HL-60 (cell line): ENCODE measurements around the gene SLC38A10.

Experiments used
- DNase-seq, 2 experiments: peaks; one replicate each; pipeline ENCODE4 v3.0.0-alpha.2; 2010 to 2020; ENCODE audit warnings: low read depth in 1 of 2, low spot score in 1 of 2
- H3K27ac ChIP-seq: fragments of 250-450 bp; sonication (Bioruptor Pico); replicated peaks from 2 replicates; pipeline ENCODE4 v1.5.1; 2020; ENCODE audit warnings: mild to moderate bottlenecking, moderate library complexity
- H3K27me3 ChIP-seq: fragments of 250-450 bp; sonication (Bioruptor Pico); 2 replicates; pipeline ENCODE4 v1.5.1; 2021; ENCODE audit warnings: mild to moderate bottlenecking, moderate library complexity; ENCODE audit not compliant: insufficient read depth, poor library complexity, severe bottlenecking
- H3K4me3 ChIP-seq: replicated peaks from 2 replicates; pipeline ENCODE4 v1.5.1; 2011; ENCODE audit warnings: mild to moderate bottlenecking, control low read depth, low read length; ENCODE audit not compliant: insufficient read depth
- GABPA ChIP-seq: IDR thresholded peaks from 2 replicates; pipeline ENCODE4 v1.6.1; 2012; ENCODE audit warnings: low read depth
- POLR2AphosphoS5 ChIP-seq: IDR thresholded peaks from 2 replicates; pipeline ENCODE4 v1.6.1; 2012; ENCODE audit warnings: low read depth
- SPI1 ChIP-seq: IDR thresholded peaks from 2 replicates; pipeline ENCODE4 v1.6.1; 2012; ENCODE audit warnings: low read depth, mild to moderate bottlenecking, borderline replicate concordance
- TF ChIP-seq, protein P1 (sequence below): IDR thresholded peaks from 2 replicates; pipeline ENCODE4 v1.6.1; 2012; ENCODE audit warnings: low read depth; ENCODE audit not compliant: insufficient replicate concordance
- TF ChIP-seq, protein P2 (sequence below): IDR thresholded peaks from one replicate; pipeline ENCODE4 v1.5.1; 2011; ENCODE audit warnings: low read length, control low read depth, inconsistent platforms; ENCODE audit not compliant: insufficient read depth

The SLC38A10 gene

DNA sequence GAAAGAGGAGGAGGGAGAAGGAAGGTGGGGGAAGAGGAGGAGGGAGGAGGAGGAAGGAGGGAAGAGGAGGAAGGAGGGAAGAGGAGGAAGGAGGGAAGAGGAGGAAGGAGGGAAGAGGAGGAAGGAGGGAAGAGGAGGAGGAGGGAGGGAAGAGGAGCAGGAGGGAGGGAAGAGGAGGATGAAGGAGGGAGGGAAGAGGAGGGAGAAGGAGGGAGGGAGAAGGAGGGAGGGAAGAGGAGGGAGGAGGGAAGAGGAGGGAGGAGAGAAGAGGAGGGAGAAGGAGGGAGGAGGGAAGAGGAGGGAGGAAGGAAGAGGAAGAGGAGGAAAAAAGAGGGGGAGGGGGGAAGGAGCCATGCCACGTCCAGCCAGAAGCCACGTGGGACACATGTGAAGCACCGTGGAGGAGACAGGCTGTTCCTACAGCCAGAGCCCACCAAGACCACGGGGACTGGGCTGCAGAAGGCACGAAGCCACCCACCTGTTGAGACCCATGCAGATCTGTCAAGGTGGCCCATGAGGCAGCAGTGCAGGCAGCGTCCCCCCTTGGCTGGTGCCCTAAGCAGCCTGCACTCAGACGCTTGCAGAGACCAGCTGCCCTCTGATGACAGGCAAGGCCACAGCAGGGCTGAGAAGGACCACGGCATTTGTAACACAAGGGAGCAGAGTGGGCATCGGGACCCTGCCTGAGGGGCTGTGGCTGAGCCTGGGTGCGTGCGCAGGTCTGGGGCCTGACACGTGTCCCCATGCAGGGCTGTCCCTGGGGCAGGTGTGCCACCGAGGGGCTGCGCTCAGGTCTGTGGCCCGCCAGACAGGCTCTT, 45.7 kb downstream of the SLC38A10 start:
- Histone ChIP-seq H3K4me3 (no peak overlapping the region), H3K27me3 (no peaks in the 10 kb centered on the region), H3K27ac (no peak overlapping the region)
- no peak for DNase-seq
- TF ChIP-seq, protein P1, sequence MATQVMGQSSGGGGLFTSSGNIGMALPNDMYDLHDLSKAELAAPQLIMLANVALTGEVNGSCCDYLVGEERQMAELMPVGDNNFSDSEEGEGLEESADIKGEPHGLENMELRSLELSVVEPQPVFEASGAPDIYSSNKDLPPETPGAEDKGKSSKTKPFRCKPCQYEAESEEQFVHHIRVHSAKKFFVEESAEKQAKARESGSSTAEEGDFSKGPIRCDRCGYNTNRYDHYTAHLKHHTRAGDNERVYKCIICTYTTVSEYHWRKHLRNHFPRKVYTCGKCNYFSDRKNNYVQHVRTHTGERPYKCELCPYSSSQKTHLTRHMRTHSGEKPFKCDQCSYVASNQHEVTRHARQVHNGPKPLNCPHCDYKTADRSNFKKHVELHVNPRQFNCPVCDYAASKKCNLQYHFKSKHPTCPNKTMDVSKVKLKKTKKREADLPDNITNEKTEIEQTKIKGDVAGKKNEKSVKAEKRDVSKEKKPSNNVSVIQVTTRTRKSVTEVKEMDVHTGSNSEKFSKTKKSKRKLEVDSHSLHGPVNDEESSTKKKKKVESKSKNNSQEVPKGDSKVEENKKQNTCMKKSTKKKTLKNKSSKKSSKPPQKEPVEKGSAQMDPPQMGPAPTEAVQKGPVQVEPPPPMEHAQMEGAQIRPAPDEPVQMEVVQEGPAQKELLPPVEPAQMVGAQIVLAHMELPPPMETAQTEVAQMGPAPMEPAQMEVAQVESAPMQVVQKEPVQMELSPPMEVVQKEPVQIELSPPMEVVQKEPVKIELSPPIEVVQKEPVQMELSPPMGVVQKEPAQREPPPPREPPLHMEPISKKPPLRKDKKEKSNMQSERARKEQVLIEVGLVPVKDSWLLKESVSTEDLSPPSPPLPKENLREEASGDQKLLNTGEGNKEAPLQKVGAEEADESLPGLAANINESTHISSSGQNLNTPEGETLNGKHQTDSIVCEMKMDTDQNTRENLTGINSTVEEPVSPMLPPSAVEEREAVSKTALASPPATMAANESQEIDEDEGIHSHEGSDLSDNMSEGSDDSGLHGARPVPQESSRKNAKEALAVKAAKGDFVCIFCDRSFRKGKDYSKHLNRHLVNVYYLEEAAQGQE: no peak
- no peak for TF ChIP-seq POLR2AphosphoS5
- no peak for TF ChIP-seq GABPA
- TF ChIP-seq, protein P2, sequence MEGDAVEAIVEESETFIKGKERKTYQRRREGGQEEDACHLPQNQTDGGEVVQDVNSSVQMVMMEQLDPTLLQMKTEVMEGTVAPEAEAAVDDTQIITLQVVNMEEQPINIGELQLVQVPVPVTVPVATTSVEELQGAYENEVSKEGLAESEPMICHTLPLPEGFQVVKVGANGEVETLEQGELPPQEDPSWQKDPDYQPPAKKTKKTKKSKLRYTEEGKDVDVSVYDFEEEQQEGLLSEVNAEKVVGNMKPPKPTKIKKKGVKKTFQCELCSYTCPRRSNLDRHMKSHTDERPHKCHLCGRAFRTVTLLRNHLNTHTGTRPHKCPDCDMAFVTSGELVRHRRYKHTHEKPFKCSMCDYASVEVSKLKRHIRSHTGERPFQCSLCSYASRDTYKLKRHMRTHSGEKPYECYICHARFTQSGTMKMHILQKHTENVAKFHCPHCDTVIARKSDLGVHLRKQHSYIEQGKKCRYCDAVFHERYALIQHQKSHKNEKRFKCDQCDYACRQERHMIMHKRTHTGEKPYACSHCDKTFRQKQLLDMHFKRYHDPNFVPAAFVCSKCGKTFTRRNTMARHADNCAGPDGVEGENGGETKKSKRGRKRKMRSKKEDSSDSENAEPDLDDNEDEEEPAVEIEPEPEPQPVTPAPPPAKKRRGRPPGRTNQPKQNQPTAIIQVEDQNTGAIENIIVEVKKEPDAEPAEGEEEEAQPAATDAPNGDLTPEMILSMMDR: no peak
- TF ChIP-seq SPI1: no peak

DNA sequence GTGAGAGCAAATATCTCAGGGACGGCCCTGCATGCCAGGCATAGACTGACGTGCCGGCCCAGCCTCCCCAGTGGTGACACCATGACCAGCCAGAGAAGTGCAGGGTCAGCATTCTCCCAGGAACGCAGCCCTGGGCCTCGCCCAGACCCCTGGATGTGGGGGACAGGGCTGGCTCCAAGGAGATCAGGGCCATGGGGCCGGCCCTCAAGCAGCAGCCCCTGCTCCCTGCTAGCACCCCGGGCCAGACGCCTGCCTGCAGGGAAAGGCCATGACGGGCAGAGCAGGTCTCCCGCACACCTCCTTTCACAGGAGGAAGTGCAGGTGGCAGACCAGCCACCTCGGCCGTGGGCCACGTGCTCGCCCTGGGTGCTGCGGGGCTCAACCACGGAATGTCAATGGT, 46.5 kb downstream of the SLC38A10 start:
- no peaks in the 10 kb centered on the region for H3K27me3 ChIP-seq
- H3K4me3 ChIP-seq: no peak overlapping the region
- no peak for DNase-seq
- H3K27ac ChIP-seq: no peak overlapping the region
- no peak for TF ChIP-seq POLR2AphosphoS5
- TF ChIP-seq, protein P2: no peak
- no peak for TF ChIP-seq GABPA
- TF ChIP-seq SPI1: no peak
- TF ChIP-seq, protein P1: no peak

DNA sequence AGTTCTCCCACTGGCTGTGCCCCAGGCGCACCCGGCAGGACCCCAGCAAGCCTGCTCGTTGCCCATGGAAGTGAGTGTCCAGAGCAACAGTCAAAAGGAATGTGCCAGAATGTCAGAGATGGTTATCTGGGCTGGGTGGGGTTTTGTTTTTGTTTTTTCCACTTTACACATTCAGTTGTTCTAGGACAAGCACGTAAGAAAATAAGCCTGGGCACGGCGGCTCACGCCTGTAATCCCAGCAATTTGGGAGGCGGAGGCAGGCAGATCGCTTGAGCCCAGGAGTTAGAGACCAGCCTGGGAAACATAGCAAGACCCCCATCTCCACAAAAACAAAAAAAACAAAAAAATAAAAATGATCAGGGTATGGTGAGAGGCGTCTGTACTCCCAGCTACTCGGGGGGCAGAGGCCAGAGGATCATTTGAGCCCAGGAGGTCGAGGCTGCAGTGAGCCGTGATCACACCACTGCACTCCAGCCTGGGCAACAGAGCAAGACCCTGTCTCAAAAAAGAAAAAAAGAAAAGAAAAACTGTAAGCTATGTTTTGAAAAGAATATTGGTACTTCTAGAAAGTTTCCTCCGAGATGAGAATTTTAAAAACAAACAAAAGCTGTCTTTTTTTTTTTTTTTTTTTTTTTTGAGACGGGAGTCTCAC, 47.6 kb downstream of the SLC38A10 start:
- no peak for DNase-seq
- Histone ChIP-seq H3K27ac (no peak overlapping the region), H3K4me3 (no peak overlapping the region), H3K27me3 (no peaks in the 10 kb centered on the region)
- TF ChIP-seq, protein P1: no peak
- TF ChIP-seq POLR2AphosphoS5 (no peak), GABPA (no peak), SPI1 (no peak)
- TF ChIP-seq, protein P2: no peak
